ENCODE measurements around the gene CASP10. TPM values are rescaled to one million over a fixed set of nuclear protein-coding genes. Genes with fewer than 3 reads are reported as not detected.

The CASP10 gene
- total and polyA plus RNA-seq, 2 of the 4 experiments (the other 2 are of a cell fraction), result 0.12 to 0.90 TPM

DNA sequence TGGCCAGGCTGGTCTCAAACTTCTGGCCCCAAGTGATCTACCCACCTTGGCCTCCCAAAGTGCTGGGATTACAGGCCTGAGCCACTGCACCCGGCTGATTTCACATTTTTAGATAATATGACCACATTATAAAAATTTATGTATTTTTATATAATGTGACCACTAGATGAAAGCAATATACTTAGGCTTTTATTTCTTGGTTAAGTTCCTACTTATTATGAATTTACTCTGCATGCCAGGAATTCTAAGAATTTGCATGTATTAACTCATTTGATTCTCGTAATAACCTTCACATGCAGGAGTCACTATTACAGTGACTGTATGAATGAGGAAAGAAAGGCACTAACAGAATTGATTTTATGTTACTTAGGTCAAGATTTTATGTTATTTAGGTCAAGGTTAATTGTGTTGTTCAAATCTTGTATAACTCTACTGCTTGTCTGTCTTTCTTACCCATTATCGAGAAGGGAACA is 51.8 kb downstream of the CASP10 start:
- no peak overlapping the region for H2BK20ac ChIP-seq (ENCODE audit: low read depth, low read length)
- no peak overlapping the region for H4K91ac ChIP-seq (ENCODE audit: insufficient read depth, low read depth, low read length)
- H3K9me3 ChIP-seq (ENCODE audit: control insufficient read depth, insufficient read depth, low read length), result no peaks in the 10 kb centered on the region
- TF ChIP-seq MAFK (IDR thresholded peaks at IDR 0.05; ENCODE audit: low read depth, low read length), result no peak
- TF ChIP-seq NFE2L2 (IDR thresholded peaks at IDR 0.05; ENCODE audit: low read depth, low read length), result no peak
- TF ChIP-seq FOS (IDR thresholded peaks at IDR 0.05; ENCODE audit: low read depth, low read length), result no peak
- TF ChIP-seq MXI1 (IDR thresholded peaks at IDR 0.05; ENCODE audit: borderline replicate concordance, low read depth, low read length), result no peak
- no peak for TF ChIP-seq ELK1 (IDR thresholded peaks at IDR 0.05; ENCODE audit: borderline replicate concordance, low read depth, low read length)
- TF ChIP-seq POLR2A (IDR thresholded peaks at IDR 0.05; ENCODE audit: low read depth, low read length), result no peak
- no peak for TF ChIP-seq RAD21 (IDR thresholded peaks at IDR 0.05; ENCODE audit: low read length)
- H3K14ac ChIP-seq (replicated peaks; ENCODE audit: low read depth, low read length), result no peak overlapping the region
- no peak overlapping the region for H4K8ac ChIP-seq (ENCODE audit: low read depth in 2 of 2, low read length in 2 of 2)
- H3K4me2 ChIP-seq (ENCODE audit: low read depth, low read length), result no peak overlapping the region
- POLR2A ChIA-PET (ENCODE audit: unreplicated experiment), result no interaction called here
- H2AK9ac ChIP-seq (replicated peaks; ENCODE audit: low read depth, low read length, poor library complexity), result no peak overlapping the region
- H3K36me3 ChIP-seq (ENCODE audit: control insufficient read depth, insufficient read depth, low read length), result no peaks in the 10 kb centered on the region
- no peak overlapping the region for H2BK15ac ChIP-seq (ENCODE audit: low read depth, low read length)
- H2AK5ac ChIP-seq (ENCODE audit: low read depth, low read length), result no peak overlapping the region
- H2BK5ac ChIP-seq (ENCODE audit: low read depth, low read length, poor library complexity, severe bottlenecking), result no peak overlapping the region
- CTCF ChIA-PET, result no interaction called here
- no peak overlapping the region for H2AFZ ChIP-seq (replicated peaks; ENCODE audit: low read length, poor library complexity)
- no peaks in the 10 kb centered on the region for H3K9me1 ChIP-seq (ENCODE audit: insufficient read depth, low read length)
- BruUV-seq (replicated peaks), result no TSS peak
- in situ Hi-C loops (cut with MboI; ENCODE audit: low sequenced_read_pairs), result loop anchor here (25.0 kb wide), 1 partner anchor 378 kb away; a partner anchor contains a TSS
- peaks cover 8% of the 10 kb centered on the region for H3K4me1 ChIP-seq (ENCODE audit: control insufficient read depth, insufficient read depth, low read length)
- no peak overlapping the region for H3K9ac ChIP-seq (ENCODE audit: low read depth, low read length)
- H3K4me3 ChIP-seq (ENCODE audit: insufficient read depth, low read depth, low read length), result no peak overlapping the region
- no peak overlapping the region for H3K23ac ChIP-seq (ENCODE audit: low read depth, low read length)
- H3K27me3 ChIP-seq (ENCODE audit: control insufficient read depth, insufficient read depth, low read length), result no peaks in the 10 kb centered on the region
- H4K5ac ChIP-seq (ENCODE audit: low read depth, low read length), result no peak overlapping the region
- peak; percentile 46 for DNase-seq
- H2BK120ac ChIP-seq (ENCODE audit: low read depth, low read length), result no peak overlapping the region
- no peaks in the 10 kb centered on the region for H4K20me1 ChIP-seq (ENCODE audit: insufficient read depth, low read length)
- H3K56ac ChIP-seq (ENCODE audit: extremely low read depth, insufficient read depth, low read length), result no peak overlapping the region
- intact Hi-C loops (cut with micrococcal nuclease), result loop anchor here (5.0 to 10.0 kb wide), 2 partner anchors 218 to 470 kb away; partner anchors contain the start of genes STRADB and TRAK2
- no CpG with 5 or more reads among the region's 3 CpGs for WGBS, 2 experiments (ENCODE audit: extremely low coverage in 2 of 2, insufficient read length in 1 of 2)
- H3K79me1 ChIP-seq (ENCODE audit: low read depth in 1 of 2, low read length in 2 of 2), result no peaks in the 10 kb centered on the region
- dilution Hi-C loops (cut with HindIII; ENCODE audit: low sequenced_read_pairs, unreplicated experiment), result no loop called here
- H3K27ac ChIP-seq (ENCODE audit: insufficient read depth, low read length), result no peak overlapping the region
- no peak overlapping the region for H3K18ac ChIP-seq (ENCODE audit: low read depth, low read length)
- ATAC-seq (ENCODE audit: low read depth), result 0 out of 2 replicates have a peak, but pooled peaks have one; percentile 3
- H3K4ac ChIP-seq (ENCODE audit: low read depth, low read length), result no peak overlapping the region

Measured in IMR-90 (cell line).